A673 (cell line): ENCODE measurements around the gene OXSM.

Source experiments
- EZH2 ChIP-seq: fragments of 200-600 bp; sonication (generic); IDR thresholded peaks from 2 replicates; pipeline ENCODE4 v1.6.1; 2017; ENCODE audit warnings: borderline replicate concordance, low read depth, mild to moderate bottlenecking, mixed read lengths, antibody characterized with exemption, low read length; ENCODE audit not compliant: poor library complexity, severe bottlenecking
- TF ChIP-seq, protein P1 (sequence below): fragments of 300-800, 200-600 bp; sonication (generic); conservative IDR thresholded peaks from 2 replicates; pipeline ENCODE4 v1.5.1; 2017; ENCODE audit warnings: low read depth, mild to moderate bottlenecking, antibody characterized with exemption, low read length, moderate library complexity, mixed read lengths

DNA sequence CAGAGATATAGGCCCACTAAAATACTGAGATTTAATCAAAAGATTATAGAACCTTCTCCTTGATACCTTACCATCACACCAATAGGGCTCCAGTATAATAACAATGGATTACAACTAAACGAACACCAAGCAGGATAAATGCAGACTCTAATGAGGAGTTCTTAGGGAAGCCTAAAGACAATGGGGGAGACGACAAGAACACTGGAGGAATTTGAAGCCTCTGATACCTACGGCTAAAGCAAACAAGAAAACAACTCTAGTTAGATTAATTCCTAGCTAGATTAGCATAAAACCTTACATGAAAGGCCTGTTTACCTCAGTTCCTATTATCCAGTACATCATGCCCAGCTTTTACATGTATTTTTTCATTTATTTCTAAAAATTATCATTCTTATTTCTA lies 41.7 kb upstream of the OXSM start:
- TF ChIP-seq, protein P1, sequence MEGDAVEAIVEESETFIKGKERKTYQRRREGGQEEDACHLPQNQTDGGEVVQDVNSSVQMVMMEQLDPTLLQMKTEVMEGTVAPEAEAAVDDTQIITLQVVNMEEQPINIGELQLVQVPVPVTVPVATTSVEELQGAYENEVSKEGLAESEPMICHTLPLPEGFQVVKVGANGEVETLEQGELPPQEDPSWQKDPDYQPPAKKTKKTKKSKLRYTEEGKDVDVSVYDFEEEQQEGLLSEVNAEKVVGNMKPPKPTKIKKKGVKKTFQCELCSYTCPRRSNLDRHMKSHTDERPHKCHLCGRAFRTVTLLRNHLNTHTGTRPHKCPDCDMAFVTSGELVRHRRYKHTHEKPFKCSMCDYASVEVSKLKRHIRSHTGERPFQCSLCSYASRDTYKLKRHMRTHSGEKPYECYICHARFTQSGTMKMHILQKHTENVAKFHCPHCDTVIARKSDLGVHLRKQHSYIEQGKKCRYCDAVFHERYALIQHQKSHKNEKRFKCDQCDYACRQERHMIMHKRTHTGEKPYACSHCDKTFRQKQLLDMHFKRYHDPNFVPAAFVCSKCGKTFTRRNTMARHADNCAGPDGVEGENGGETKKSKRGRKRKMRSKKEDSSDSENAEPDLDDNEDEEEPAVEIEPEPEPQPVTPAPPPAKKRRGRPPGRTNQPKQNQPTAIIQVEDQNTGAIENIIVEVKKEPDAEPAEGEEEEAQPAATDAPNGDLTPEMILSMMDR: no peak
- no peak for TF ChIP-seq EZH2
